Measurements from ENCODE around the gene OGFRL1.

Gene OGFRL1

GRCh38 chr6:71334768-71335167 is 46.2 kb downstream of the OGFRL1 start:
- DNase-seq (ENCODE audit: low read depth) = no peak

- no peak for DNase-seq (ENCODE audit: low read depth)
These were observed 46.9 kb downstream of the OGFRL1 start for GRCh38 chr6:71335544-71335943.

GRCh38 chr6:71336901-71337300 is 48.3 kb downstream of the OGFRL1 start:
- no peak for DNase-seq (ENCODE audit: low read depth)

GRCh38 chr6:71338540-71339316 is 50.1 kb downstream of the OGFRL1 start:
- no peak for DNase-seq (ENCODE audit: low read depth)

GRCh38 chr6:71342772-71343171 is 54.2 kb downstream of the OGFRL1 start:
- no peak for DNase-seq (ENCODE audit: low read depth)

- DNase-seq (ENCODE audit: low read depth) = no peak
These were observed 57.1 kb downstream of the OGFRL1 start for GRCh38 chr6:71345476-71346333.

- DNase-seq (ENCODE audit: low read depth) = no peak
These were observed 57.7 kb downstream of the OGFRL1 start for GRCh38 chr6:71346334-71346694.

- DNase-seq (ENCODE audit: low read depth) = no peak
These were observed 58.5 kb downstream of the OGFRL1 start for GRCh38 chr6:71347119-71347518.

- no peak for DNase-seq (ENCODE audit: low read depth)
These were observed 60.8 kb downstream of the OGFRL1 start for GRCh38 chr6:71349395-71349794.

- DNase-seq (ENCODE audit: low read depth) = no peak
These were observed 61.5 kb downstream of the OGFRL1 start for GRCh38 chr6:71349976-71350615.

- DNase-seq (ENCODE audit: low read depth) = no peak
These were observed 62.6 kb downstream of the OGFRL1 start for GRCh38 chr6:71351190-71351589.
